Vagina (tissue), 2 donors: ENCODE measurements around the gene SLC10A3.

Experiments
- POLR2AphosphoS5 ChIP-seq, 2 donors: sonication (generic); formaldehyde crosslinking; IDR thresholded peaks; one replicate each; pipeline ENCODE4 v1.9.0; 2017; ENCODE audit warnings: antibody characterized with exemption in 2 of 2, mild to moderate bottlenecking in 2 of 2, low read depth in 1 of 2; ENCODE audit not compliant: insufficient read depth in 1 of 2
- TF ChIP-seq, protein P1 (sequence below), 3 experiments: fragments of 450-650 bp in 2 of 3; fragments of 200-600 bp in 1 of 3; sonication (generic) in 1 of 3; IDR thresholded peaks; one replicate each; pipeline ENCODE4 v1.5.1; 2017 to 2019; ENCODE audit warnings: antibody characterized with exemption in 3 of 3, mild to moderate bottlenecking in 2 of 3, moderate library complexity in 2 of 3

DNA sequence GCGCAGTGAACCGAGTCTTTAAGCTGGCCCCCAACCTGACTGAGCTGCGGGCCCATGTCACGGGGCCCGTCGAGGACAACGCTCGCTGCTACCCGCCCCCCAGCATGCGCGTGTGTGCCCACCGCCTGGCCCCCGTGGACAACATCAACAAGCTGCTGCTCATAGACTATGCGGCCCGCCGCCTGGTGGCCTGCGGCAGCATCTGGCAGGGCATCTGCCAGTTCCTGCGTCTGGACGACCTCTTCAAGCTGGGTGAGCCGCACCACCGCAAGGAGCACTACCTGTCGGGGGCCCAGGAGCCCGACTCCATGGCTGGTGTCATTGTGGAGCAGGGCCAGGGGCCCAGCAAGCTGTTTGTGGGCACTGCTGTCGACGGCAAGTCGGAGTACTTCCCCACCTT lies 30.1 kb downstream of the SLC10A3 start:
- no peak for TF ChIP-seq POLR2AphosphoS5 (IDR thresholded peaks at IDR 0.05; ENCODE audit: insufficient read depth in 1 of 2, low read depth in 1 of 2)
- TF ChIP-seq, protein P1, sequence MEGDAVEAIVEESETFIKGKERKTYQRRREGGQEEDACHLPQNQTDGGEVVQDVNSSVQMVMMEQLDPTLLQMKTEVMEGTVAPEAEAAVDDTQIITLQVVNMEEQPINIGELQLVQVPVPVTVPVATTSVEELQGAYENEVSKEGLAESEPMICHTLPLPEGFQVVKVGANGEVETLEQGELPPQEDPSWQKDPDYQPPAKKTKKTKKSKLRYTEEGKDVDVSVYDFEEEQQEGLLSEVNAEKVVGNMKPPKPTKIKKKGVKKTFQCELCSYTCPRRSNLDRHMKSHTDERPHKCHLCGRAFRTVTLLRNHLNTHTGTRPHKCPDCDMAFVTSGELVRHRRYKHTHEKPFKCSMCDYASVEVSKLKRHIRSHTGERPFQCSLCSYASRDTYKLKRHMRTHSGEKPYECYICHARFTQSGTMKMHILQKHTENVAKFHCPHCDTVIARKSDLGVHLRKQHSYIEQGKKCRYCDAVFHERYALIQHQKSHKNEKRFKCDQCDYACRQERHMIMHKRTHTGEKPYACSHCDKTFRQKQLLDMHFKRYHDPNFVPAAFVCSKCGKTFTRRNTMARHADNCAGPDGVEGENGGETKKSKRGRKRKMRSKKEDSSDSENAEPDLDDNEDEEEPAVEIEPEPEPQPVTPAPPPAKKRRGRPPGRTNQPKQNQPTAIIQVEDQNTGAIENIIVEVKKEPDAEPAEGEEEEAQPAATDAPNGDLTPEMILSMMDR (IDR thresholded peaks at IDR 0.05), result no peak
